Tibial nerve (tissue), 4 donors: Measurements from ENCODE around the gene ZDHHC8. TPM values are rescaled to one million over a fixed set of nuclear protein-coding genes. Genes with fewer than 3 reads are reported as not detected.

Experiments used
- DNase-seq, 2 donors: peaks; one replicate each; pipeline ENCODE4 v3.0.0-alpha.2; 2019; ENCODE audit warnings: low spot score in 2 of 2
- H3K27ac ChIP-seq, 4 donors: fragments of 200-600 bp; sonication (generic) in 3 of 4; one replicate each; pipeline ENCODE4 v1.5.1; 2017 to 2019; ENCODE audit warnings: mild to moderate bottlenecking in 1 of 4
- H3K27me3 ChIP-seq, 2 donors: fragments of 200-600 bp; sonication (generic) in 1 of 2; one replicate each; pipeline versions ENCODE4 v1.5.1 to v1.6.0; 2017 to 2019
- H3K36me3 ChIP-seq, 3 donors: fragments of 200-600 bp; sonication (generic); one replicate each; pipeline ENCODE4 v1.5.1; 2018 to 2019
- H3K4me1 ChIP-seq, 4 donors: fragments of 200-600 bp; sonication (generic) in 3 of 4; one replicate each; pipeline ENCODE4 v1.5.1; 2017 to 2019
- H3K4me3 ChIP-seq, 4 donors: fragments of 200-600 bp; sonication (generic) in 3 of 4; one replicate each; pipeline ENCODE4 v1.5.1; 2017 to 2019; ENCODE audit warnings: mild to moderate bottlenecking in 1 of 4, moderate library complexity in 1 of 4
- H3K9me3 ChIP-seq, 4 donors: fragments of 200-600 bp; sonication (generic) in 3 of 4; one replicate each; pipeline ENCODE4 v1.5.1; 2017 to 2019
- CTCF ChIP-seq, 5 experiments: fragments of 200-600 bp in 3 of 5; fragments of 450-650 bp in 2 of 5; sonication (generic) in 3 of 5; IDR thresholded peaks; one replicate each; pipeline ENCODE4 v1.5.1; 2016 to 2019; ENCODE audit warnings: antibody characterized with exemption in 5 of 5, mild to moderate bottlenecking in 3 of 5, moderate library complexity in 2 of 5
- EP300 ChIP-seq, 2 donors: sonication (generic); formaldehyde crosslinking; IDR thresholded peaks; one replicate each; pipeline ENCODE4 v1.6.1; 2017; ENCODE audit warnings: antibody characterized with exemption in 2 of 2, mild to moderate bottlenecking in 1 of 2
- POLR2A ChIP-seq, 2 donors: fragments of 450-650 bp; IDR thresholded peaks; one replicate each; pipeline ENCODE4 v1.6.1; 2017; ENCODE audit warnings: antibody characterized with exemption in 2 of 2, mild to moderate bottlenecking in 2 of 2, moderate library complexity in 2 of 2
- WGBS, 2 donors: methylation state at CpG; one replicate each; pipeline ENCODE4 v1.1.5; 2018; 5-methylcytosine and 5-hydroxymethylcytosine counted together
- total RNA-seq, 4 donors: library from RNA; depleted of rRNA; stranded (reverse); fragments of >200 nt; gene quantifications; one replicate each; pipeline ENCODE4 v1.1.0, GENCODE V29; 2016

ZDHHC8 gene
- total RNA-seq, 4 donors from 2014 or later = 40.6 to 53.7 (median 47.4) TPM

GRCh38 chr22:20092477-20092854 lies 39.1 kb upstream of the ZDHHC8 start:
- H3K27me3 ChIP-seq = no peaks in the 10 kb centered on the region
- H3K9me3 ChIP-seq = peaks cover 0 to 12% (median 0%) of the 10 kb centered on the region in 4 donors
- H3K36me3 ChIP-seq = peaks cover 6 to 100% (median 22%) of the 10 kb centered on the region in 3 donors
- TF ChIP-seq EP300 (IDR thresholded peaks at IDR 0.05) = no peak
- TF ChIP-seq CTCF (IDR thresholded peaks at IDR 0.05) = no peak
- no peak for TF ChIP-seq POLR2A (IDR thresholded peaks at IDR 0.05)
- 90 to 92% methylated on average over 11 of the region's 11 CpGs for WGBS, 2 donors
- DNase-seq = no peak
- no peak overlapping the region for H3K27ac ChIP-seq
- H3K4me3 ChIP-seq = no peak overlapping the region
- H3K4me1 ChIP-seq = no peaks in the 10 kb centered on the region

- no peaks in the 10 kb centered on the region for H3K27me3 ChIP-seq
- no peak overlapping the region for H3K27ac ChIP-seq
- no peaks in the 10 kb centered on the region for H3K4me1 ChIP-seq
- 95 to 97% methylated on average over 12 to 13 of the region's 13 CpGs for WGBS, 2 donors
- peaks cover 4 to 100% (median 22%) of the 10 kb centered on the region in 3 donors for H3K36me3 ChIP-seq
- H3K9me3 ChIP-seq = peaks cover 0 to 12% (median 0%) of the 10 kb centered on the region in 4 donors
- no peak for TF ChIP-seq POLR2A (IDR thresholded peaks at IDR 0.05)
- no peak for TF ChIP-seq EP300 (IDR thresholded peaks at IDR 0.05)
- TF ChIP-seq CTCF (IDR thresholded peaks at IDR 0.05) = no peak
- no peak overlapping the region for H3K4me3 ChIP-seq
- no peak for DNase-seq
These were observed 38.0 kb upstream of the ZDHHC8 start for GRCh38 chr22:20093418-20094196.

GRCh38 chr22:20094197-20094807 lies 37.3 kb upstream of the ZDHHC8 start:
- Histone ChIP-seq H3K27me3 (no peaks in the 10 kb centered on the region), H3K4me1 (no peaks in the 10 kb centered on the region), H3K4me3 (no peak overlapping the region), H3K9me3 (peaks cover 0 to 12% (median 0%) of the 10 kb centered on the region in 4 donors), H3K27ac (no peak overlapping the region), H3K36me3 (peaks cover 4 to 100% (median 22%) of the 10 kb centered on the region in 3 donors)
- TF ChIP-seq EP300 (IDR thresholded peaks at IDR 0.05) (no peak), CTCF (IDR thresholded peaks at IDR 0.05) (no peak), POLR2A (IDR thresholded peaks at IDR 0.05) (no peak)
- DNase-seq = no peak
- WGBS, 2 donors = 94% methylated on average over 11 to 15 of the region's 15 CpGs

GRCh38 chr22:20095521-20095920 lies 36.1 kb upstream of the ZDHHC8 start:
- Histone ChIP-seq H3K36me3 (peaks cover 4 to 100% (median 12%) of the 10 kb centered on the region in 3 donors), H3K4me3 (no peak overlapping the region), H3K27ac (no peak overlapping the region), H3K9me3 (peaks cover 0 to 12% (median 0%) of the 10 kb centered on the region in 4 donors), H3K27me3 (no peaks in the 10 kb centered on the region), H3K4me1 (no peaks in the 10 kb centered on the region)
- no peak for TF ChIP-seq EP300 (IDR thresholded peaks at IDR 0.05)
- TF ChIP-seq POLR2A (IDR thresholded peaks at IDR 0.05) = no peak
- TF ChIP-seq CTCF (IDR thresholded peaks at IDR 0.05) = no peak
- WGBS, 2 donors = 95 to 96% methylated on average over 4 of the region's 4 CpGs
- no peak for DNase-seq
